Mucosa of descending colon (tissue), 3 donors: ENCODE data around the gene TTC23. TPM values are rescaled to one million over a fixed set of nuclear protein-coding genes. Genes with fewer than 3 reads are reported as not detected.

Source experiments
- ATAC-seq: fragments of 200-7000 bp; cut with Tn5 transposase; one replicate; pipeline ENCODE4 v1.9.1; 2020; ENCODE audit warnings: mild to moderate bottlenecking, moderate library complexity
- DNase-seq, 3 donors: peaks; one replicate each; pipeline ENCODE4 v3.0.0-alpha.2; 2020
- H3K36me3 ChIP-seq: fragments of 200-600 bp; one replicate; pipeline ENCODE4 v1.8.0; 2021; ENCODE audit warnings: low read depth, mild to moderate bottlenecking
- H3K4me1 ChIP-seq: fragments of 200-600 bp; one replicate; pipeline ENCODE4 v1.8.0; 2021; ENCODE audit warnings: low read depth, mild to moderate bottlenecking
- H3K4me3 ChIP-seq: fragments of 200-600 bp; one replicate; pipeline ENCODE4 v1.8.0; 2021; ENCODE audit warnings: mild to moderate bottlenecking
- H3K9me3 ChIP-seq: fragments of 200-600 bp; one replicate; pipeline ENCODE4 v1.8.0; 2021; ENCODE audit warnings: mild to moderate bottlenecking
- intact Hi-C, 2 donors: fragments of 100-400 bp; cut with DNase I in 1 of 2; cut with micrococcal nuclease in 1 of 2; formaldehyde crosslinking; loops; one replicate each; pipeline versions ENCODE4 v1.11.0 to v1.11.1; 2022; cut with DNase I, micrococcal nuclease
- total RNA-seq, 3 donors: library from RNA; stranded (reverse); fragmentation: NEBNext Ultra II Directional in 2 of 3; extraction: Animal tissue kit (Norgen Biotek cat#: 25700) in 2 of 3; gene quantifications; one replicate each; pipeline versions ENCODE4 v1.2.1 to v1.2.4, GENCODE V29; 2021 to 2023
- TF ChIP-seq, protein P1 (sequence below): fragments of 200-600 bp; IDR thresholded peaks from one replicate; pipeline ENCODE4 v1.8.0; 2022; ENCODE audit warnings: antibody characterized with exemption, mild to moderate bottlenecking
- donor health status: DM: no; HTN: no; CAD: no; lungs with moderate emphysema.
- donor health status: DM: no; HTN: no; CAD: no.
- donor health status: DM: no; HTN: yes; CAD: no.

Gene TTC23
- total RNA-seq, 3 donors from 2014 or later = 17.1 to 26.8 (median 19.6) TPM

GRCh38 chr15:99090011-99090699, 159.2 kb downstream of the TTC23 start:
- TF ChIP-seq, protein P1, sequence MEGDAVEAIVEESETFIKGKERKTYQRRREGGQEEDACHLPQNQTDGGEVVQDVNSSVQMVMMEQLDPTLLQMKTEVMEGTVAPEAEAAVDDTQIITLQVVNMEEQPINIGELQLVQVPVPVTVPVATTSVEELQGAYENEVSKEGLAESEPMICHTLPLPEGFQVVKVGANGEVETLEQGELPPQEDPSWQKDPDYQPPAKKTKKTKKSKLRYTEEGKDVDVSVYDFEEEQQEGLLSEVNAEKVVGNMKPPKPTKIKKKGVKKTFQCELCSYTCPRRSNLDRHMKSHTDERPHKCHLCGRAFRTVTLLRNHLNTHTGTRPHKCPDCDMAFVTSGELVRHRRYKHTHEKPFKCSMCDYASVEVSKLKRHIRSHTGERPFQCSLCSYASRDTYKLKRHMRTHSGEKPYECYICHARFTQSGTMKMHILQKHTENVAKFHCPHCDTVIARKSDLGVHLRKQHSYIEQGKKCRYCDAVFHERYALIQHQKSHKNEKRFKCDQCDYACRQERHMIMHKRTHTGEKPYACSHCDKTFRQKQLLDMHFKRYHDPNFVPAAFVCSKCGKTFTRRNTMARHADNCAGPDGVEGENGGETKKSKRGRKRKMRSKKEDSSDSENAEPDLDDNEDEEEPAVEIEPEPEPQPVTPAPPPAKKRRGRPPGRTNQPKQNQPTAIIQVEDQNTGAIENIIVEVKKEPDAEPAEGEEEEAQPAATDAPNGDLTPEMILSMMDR = no peak
- no peak overlapping the region for H3K4me3 ChIP-seq
- no peaks in the 10 kb centered on the region for H3K9me3 ChIP-seq
- no peak for DNase-seq
- intact Hi-C loops = no loop called here
- no peak for ATAC-seq
- no peaks in the 10 kb centered on the region for H3K36me3 ChIP-seq
- no peaks in the 10 kb centered on the region for H3K4me1 ChIP-seq

DNA sequence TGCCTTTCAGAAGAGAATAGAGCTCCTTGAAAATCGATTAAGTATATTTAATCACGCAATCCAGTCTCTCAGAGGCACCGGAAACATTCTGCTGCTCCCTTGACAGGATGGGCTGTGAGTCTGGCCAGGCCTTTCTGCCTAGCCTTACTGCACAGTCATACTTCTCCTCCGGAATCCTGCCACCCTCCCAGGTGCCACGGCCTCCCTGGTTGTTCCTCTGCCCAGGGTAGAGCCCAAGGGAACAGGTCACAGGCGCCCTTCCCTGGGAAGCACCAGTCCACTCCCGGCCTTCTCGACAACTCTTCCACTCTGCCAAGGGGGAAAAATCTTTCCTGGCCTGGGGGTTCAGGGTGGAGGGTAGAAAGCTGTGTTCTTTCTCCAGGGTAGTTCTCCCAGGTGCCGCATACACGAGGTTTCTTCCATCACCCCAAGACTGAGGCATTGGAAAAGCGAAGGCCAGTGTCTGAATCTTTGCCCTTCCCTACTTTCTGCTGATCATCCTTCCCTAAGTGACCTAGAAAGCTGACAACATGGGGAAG, 161.9 kb downstream of the TTC23 start:
- no peaks in the 10 kb centered on the region for H3K4me1 ChIP-seq
- no peaks in the 10 kb centered on the region for H3K9me3 ChIP-seq
- H3K36me3 ChIP-seq = no peaks in the 10 kb centered on the region
- intact Hi-C loops = no loop called here
- TF ChIP-seq, protein P1 = no peak
- no peak overlapping the region for H3K4me3 ChIP-seq
- no peak for ATAC-seq
- DNase-seq = no peak

GRCh38 chr15:99086327-99086667, 163.1 kb downstream of the TTC23 start:
- no peaks in the 10 kb centered on the region for H3K4me1 ChIP-seq
- no peak for DNase-seq
- intact Hi-C loops = no loop called here
- H3K36me3 ChIP-seq = no peaks in the 10 kb centered on the region
- no peak for ATAC-seq
- H3K9me3 ChIP-seq = no peaks in the 10 kb centered on the region
- TF ChIP-seq, protein P1 = no peak
- H3K4me3 ChIP-seq = no peak overlapping the region

Other genes with a start within 250 kb of the TTC23 start
- not detected for gene PGPEP1L, start 241.8 kb downstream of the TTC23 start, total RNA-seq
- 100 to 1,000 TPM in 1 of 3 donors, 10 to 100 TPM in 2; 10.9 to 777 (median 37.0) TPM for gene SYNM, start 144.5 kb downstream of the TTC23 start, total RNA-seq
- 10 to 100 TPM; 26.0 to 41.6 (median 27.7) TPM for gene LRRC28, start 1.9 kb upstream of the TTC23 start, total RNA-seq